Endothelial cell of umbilical vein (primary cell): ENCODE results near the gene SMURF1.

Experiments
- CTCF ChIP-seq, 2 donors: IDR thresholded peaks; 1 replicate in 1 of 2; 2 replicates in 1 of 2; pipeline ENCODE4 v1.5.1; 2011; ENCODE audit warnings: low read length in 2 of 2, mild to moderate bottlenecking in 2 of 2, moderate library complexity in 2 of 2, control low read depth in 1 of 2, inconsistent platforms in 1 of 2, low read depth in 1 of 2; ENCODE audit not compliant: insufficient read depth in 1 of 2; ENCODE audit errors: extremely low read depth in 1 of 2
- POLR2A ChIP-seq: IDR thresholded peaks from 2 replicates; pipeline ENCODE4 v1.6.1; 2012; ENCODE audit warnings: low read depth, mild to moderate bottlenecking, control low read depth, low read length

- no peak for TF ChIP-seq POLR2A
- TF ChIP-seq CTCF (IDR thresholded peaks at IDR 0.05; ENCODE audit: extremely low read depth in 1 of 2, insufficient read depth in 1 of 2, low read depth in 1 of 2, low read length in 2 of 2): no peak
These were observed 36.3 kb upstream of the SMURF1 start for GRCh38 chr7:99180067-99180650.
